Ectodermal cell (in vitro differentiated cells): ENCODE data around the gene NID1.

Source experiments
- H3K27ac ChIP-seq: 2 replicates; pipeline ENCODE4 v1.7.0; 2013; ENCODE audit warnings: mild to moderate bottlenecking, low read depth, low read length; ENCODE audit not compliant: insufficient read depth, poor library complexity, severe bottlenecking
- H3K27me3 ChIP-seq: 2 replicates; pipeline ENCODE4 v1.7.0; 2013; ENCODE audit warnings: mild to moderate bottlenecking, low read length; ENCODE audit not compliant: insufficient read depth, control insufficient read depth, poor library complexity, severe bottlenecking
- H3K36me3 ChIP-seq: one replicate; pipeline ENCODE4 v1.7.0; 2013; ENCODE audit warnings: low read length; ENCODE audit not compliant: control insufficient read depth, insufficient read depth
- H3K4me1 ChIP-seq: one replicate; pipeline ENCODE4 v1.7.0; 2013; ENCODE audit warnings: low read length; ENCODE audit not compliant: control insufficient read depth, insufficient read depth
- H3K4me3 ChIP-seq: 2 replicates; pipeline ENCODE4 v1.7.0; 2013; ENCODE audit warnings: low read depth, low read length, control low read depth; ENCODE audit not compliant: insufficient read depth
- H3K9me3 ChIP-seq: 2 replicates; pipeline ENCODE4 v1.7.0; 2013; ENCODE audit warnings: mild to moderate bottlenecking, low read length, moderate library complexity; ENCODE audit not compliant: control insufficient read depth
- WGBS, 2 experiments: methylation state at CpG; one replicate each; pipeline ENCODE4 v1.1.7; 2013; ENCODE audit warnings: missing lambda C conversion rate in 2 of 2; 5-methylcytosine and 5-hydroxymethylcytosine counted together

Gene NID1

GRCh38 chr1:236025836-236026235 lies 39.1 kb downstream of the NID1 start:
- Histone ChIP-seq H3K27ac (no peak overlapping the region), H3K27me3 (no peaks in the 10 kb centered on the region), H3K9me3 (no peaks in the 10 kb centered on the region), H3K4me1 (peaks cover 7% of the 10 kb centered on the region), H3K36me3 (no peaks in the 10 kb centered on the region), H3K4me3 (no peak overlapping the region)
- WGBS, 2 experiments, result 93 to 97% methylated on average over 14 of the region's 14 CpGs

- no peak overlapping the region for H3K27ac ChIP-seq
- no peaks in the 10 kb centered on the region for H3K9me3 ChIP-seq
- H3K4me3 ChIP-seq, result no peak overlapping the region
- no peaks in the 10 kb centered on the region for H3K27me3 ChIP-seq
- no peaks in the 10 kb centered on the region for H3K36me3 ChIP-seq
- H3K4me1 ChIP-seq, result peaks cover 9% of the 10 kb centered on the region
- WGBS, 2 experiments, result 85 to 86% methylated on average over 7 of the region's 7 CpGs
Observed at GRCh38 chr1:236024641-236025040, 40.2 kb downstream of the NID1 start.

- Histone ChIP-seq H3K4me3 (no peak overlapping the region), H3K27ac (no peak overlapping the region), H3K27me3 (no peaks in the 10 kb centered on the region), H3K9me3 (no peaks in the 10 kb centered on the region), H3K36me3 (no peaks in the 10 kb centered on the region), H3K4me1 (peaks cover 9% of the 10 kb centered on the region)
- 95 to 96% methylated on average over 15 of the region's 15 CpGs for WGBS, 2 experiments
Observed at GRCh38 chr1:236023926-236024565, 40.8 kb downstream of the NID1 start.

- Histone ChIP-seq H3K4me3 (no peak overlapping the region), H3K27me3 (no peaks in the 10 kb centered on the region), H3K36me3 (no peaks in the 10 kb centered on the region), H3K27ac (no peak overlapping the region), H3K9me3 (no peaks in the 10 kb centered on the region), H3K4me1 (peaks cover 9% of the 10 kb centered on the region)
- WGBS, 2 experiments, result 92% methylated on average over 9 of the region's 9 CpGs
Observed at GRCh38 chr1:236021424-236022135, 43.3 kb downstream of the NID1 start.

GRCh38 chr1:236020359-236021219 lies 44.3 kb downstream of the NID1 start:
- Histone ChIP-seq H3K4me3 (no peak overlapping the region), H3K27me3 (no peaks in the 10 kb centered on the region), H3K27ac (no peak overlapping the region), H3K9me3 (no peaks in the 10 kb centered on the region), H3K36me3 (no peaks in the 10 kb centered on the region), H3K4me1 (peaks cover 9% of the 10 kb centered on the region)
- WGBS, 2 experiments, result 92% methylated on average over 20 of the region's 20 CpGs

- H3K27me3 ChIP-seq, result no peaks in the 10 kb centered on the region
- no peaks in the 10 kb centered on the region for H3K36me3 ChIP-seq
- no peaks in the 10 kb centered on the region for H3K9me3 ChIP-seq
- no peak overlapping the region for H3K4me3 ChIP-seq
- no peak overlapping the region for H3K27ac ChIP-seq
- WGBS, 2 experiments, result 87 to 89% methylated on average over 5 of the region's 5 CpGs
- peaks cover 9% of the 10 kb centered on the region for H3K4me1 ChIP-seq
Observed at GRCh38 chr1:236018885-236019453, 45.9 kb downstream of the NID1 start.

GRCh38 chr1:236016782-236017400 lies 48.0 kb downstream of the NID1 start:
- H3K27ac ChIP-seq, result no peak overlapping the region
- no peaks in the 10 kb centered on the region for H3K36me3 ChIP-seq
- H3K4me3 ChIP-seq, result no peak overlapping the region
- H3K27me3 ChIP-seq, result no peaks in the 10 kb centered on the region
- H3K4me1 ChIP-seq, result peaks cover 9% of the 10 kb centered on the region
- no peaks in the 10 kb centered on the region for H3K9me3 ChIP-seq
- WGBS, 2 experiments, result 95 to 96% methylated on average over 5 of the region's 5 CpGs

GRCh38 chr1:236016083-236016482 lies 48.8 kb downstream of the NID1 start:
- Histone ChIP-seq H3K27me3 (no peaks in the 10 kb centered on the region), H3K27ac (no peak overlapping the region), H3K36me3 (no peaks in the 10 kb centered on the region), H3K4me1 (peaks cover 4% of the 10 kb centered on the region), H3K4me3 (no peak overlapping the region), H3K9me3 (no peaks in the 10 kb centered on the region)
- 90 to 94% methylated on average over 3 of the region's 3 CpGs for WGBS, 2 experiments

GRCh38 chr1:236015539-236015938 lies 49.4 kb downstream of the NID1 start:
- Histone ChIP-seq H3K9me3 (no peaks in the 10 kb centered on the region), H3K36me3 (no peaks in the 10 kb centered on the region), H3K27me3 (no peaks in the 10 kb centered on the region), H3K4me3 (no peak overlapping the region), H3K27ac (no peak overlapping the region), H3K4me1 (no peaks in the 10 kb centered on the region)
- 91 to 95% methylated on average over 4 of the region's 4 CpGs for WGBS, 2 experiments
